H1 (cell line): Measurements from ENCODE around the gene CIITA. TPM values are rescaled to one million over a fixed set of nuclear protein-coding genes. Genes with fewer than 3 reads are reported as not detected.

ENCODE experiments used
- polyA plus RNA-seq, 7 experiments: library from polyadenylated mRNA; depleted of rRNA in 3 of 7; stranded (reverse) in 5 of 7; unstranded in 2 of 7; fragments of >200 nt in 5 of 7; fragments of 200-250 nt in 2 of 7; gene quantifications; 1 replicate in 5 of 7; 2 replicates in 1 of 7; 4 replicates in 1 of 7; pipeline versions ENCODE4 v1.2.1 to v1.2.3, GENCODE V29; 2011 to 2013; ENCODE audit warnings: missing spikeins in 2 of 7, mixed read lengths in 2 of 7
- total RNA-seq: library from RNA; stranded (reverse); fragmentation: NEBNext Ultra II Directional; extraction: Animal tissue kit (Norgen Biotek cat#: 25700); gene quantifications from 2 replicates; pipeline ENCODE4 v1.2.1, GENCODE V29; 2021
- TF ChIP-seq, protein P1 (sequence below): fragments of 300-600 bp; sonication (generic); IDR thresholded peaks from 2 replicates; pipeline ENCODE4 v1.7.1; 2012; ENCODE audit warnings: low read length, moderate library complexity, mild to moderate bottlenecking, inconsistent platforms; ENCODE audit not compliant: insufficient replicate concordance

Gene CIITA
- total and polyA plus RNA-seq, 2 of the 8 experiments (the other 6 are each of a cell fraction or from before 2014, with no cell fraction given): 0.07 to 0.17 TPM

DNA sequence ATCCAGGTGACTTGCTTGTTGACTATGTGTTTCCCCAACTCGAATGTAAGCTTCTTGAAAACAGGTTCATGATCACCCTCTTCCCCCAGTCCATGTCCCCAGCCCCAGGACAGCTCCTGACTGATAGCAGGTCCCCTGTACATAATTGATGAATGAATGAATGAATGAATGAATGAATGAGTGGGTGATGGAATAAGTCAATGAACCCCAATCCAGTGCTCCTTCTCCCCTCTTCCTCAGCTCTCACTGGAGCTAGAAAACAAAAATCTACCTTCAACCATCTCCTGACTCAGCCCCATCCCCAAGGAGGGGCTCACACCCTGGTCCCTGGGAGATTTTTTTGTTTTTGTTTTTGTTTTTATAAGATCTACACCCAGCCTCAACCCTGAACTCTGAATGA lies 42.2 kb upstream of the CIITA start (continued):
- TF ChIP-seq, protein P1, sequence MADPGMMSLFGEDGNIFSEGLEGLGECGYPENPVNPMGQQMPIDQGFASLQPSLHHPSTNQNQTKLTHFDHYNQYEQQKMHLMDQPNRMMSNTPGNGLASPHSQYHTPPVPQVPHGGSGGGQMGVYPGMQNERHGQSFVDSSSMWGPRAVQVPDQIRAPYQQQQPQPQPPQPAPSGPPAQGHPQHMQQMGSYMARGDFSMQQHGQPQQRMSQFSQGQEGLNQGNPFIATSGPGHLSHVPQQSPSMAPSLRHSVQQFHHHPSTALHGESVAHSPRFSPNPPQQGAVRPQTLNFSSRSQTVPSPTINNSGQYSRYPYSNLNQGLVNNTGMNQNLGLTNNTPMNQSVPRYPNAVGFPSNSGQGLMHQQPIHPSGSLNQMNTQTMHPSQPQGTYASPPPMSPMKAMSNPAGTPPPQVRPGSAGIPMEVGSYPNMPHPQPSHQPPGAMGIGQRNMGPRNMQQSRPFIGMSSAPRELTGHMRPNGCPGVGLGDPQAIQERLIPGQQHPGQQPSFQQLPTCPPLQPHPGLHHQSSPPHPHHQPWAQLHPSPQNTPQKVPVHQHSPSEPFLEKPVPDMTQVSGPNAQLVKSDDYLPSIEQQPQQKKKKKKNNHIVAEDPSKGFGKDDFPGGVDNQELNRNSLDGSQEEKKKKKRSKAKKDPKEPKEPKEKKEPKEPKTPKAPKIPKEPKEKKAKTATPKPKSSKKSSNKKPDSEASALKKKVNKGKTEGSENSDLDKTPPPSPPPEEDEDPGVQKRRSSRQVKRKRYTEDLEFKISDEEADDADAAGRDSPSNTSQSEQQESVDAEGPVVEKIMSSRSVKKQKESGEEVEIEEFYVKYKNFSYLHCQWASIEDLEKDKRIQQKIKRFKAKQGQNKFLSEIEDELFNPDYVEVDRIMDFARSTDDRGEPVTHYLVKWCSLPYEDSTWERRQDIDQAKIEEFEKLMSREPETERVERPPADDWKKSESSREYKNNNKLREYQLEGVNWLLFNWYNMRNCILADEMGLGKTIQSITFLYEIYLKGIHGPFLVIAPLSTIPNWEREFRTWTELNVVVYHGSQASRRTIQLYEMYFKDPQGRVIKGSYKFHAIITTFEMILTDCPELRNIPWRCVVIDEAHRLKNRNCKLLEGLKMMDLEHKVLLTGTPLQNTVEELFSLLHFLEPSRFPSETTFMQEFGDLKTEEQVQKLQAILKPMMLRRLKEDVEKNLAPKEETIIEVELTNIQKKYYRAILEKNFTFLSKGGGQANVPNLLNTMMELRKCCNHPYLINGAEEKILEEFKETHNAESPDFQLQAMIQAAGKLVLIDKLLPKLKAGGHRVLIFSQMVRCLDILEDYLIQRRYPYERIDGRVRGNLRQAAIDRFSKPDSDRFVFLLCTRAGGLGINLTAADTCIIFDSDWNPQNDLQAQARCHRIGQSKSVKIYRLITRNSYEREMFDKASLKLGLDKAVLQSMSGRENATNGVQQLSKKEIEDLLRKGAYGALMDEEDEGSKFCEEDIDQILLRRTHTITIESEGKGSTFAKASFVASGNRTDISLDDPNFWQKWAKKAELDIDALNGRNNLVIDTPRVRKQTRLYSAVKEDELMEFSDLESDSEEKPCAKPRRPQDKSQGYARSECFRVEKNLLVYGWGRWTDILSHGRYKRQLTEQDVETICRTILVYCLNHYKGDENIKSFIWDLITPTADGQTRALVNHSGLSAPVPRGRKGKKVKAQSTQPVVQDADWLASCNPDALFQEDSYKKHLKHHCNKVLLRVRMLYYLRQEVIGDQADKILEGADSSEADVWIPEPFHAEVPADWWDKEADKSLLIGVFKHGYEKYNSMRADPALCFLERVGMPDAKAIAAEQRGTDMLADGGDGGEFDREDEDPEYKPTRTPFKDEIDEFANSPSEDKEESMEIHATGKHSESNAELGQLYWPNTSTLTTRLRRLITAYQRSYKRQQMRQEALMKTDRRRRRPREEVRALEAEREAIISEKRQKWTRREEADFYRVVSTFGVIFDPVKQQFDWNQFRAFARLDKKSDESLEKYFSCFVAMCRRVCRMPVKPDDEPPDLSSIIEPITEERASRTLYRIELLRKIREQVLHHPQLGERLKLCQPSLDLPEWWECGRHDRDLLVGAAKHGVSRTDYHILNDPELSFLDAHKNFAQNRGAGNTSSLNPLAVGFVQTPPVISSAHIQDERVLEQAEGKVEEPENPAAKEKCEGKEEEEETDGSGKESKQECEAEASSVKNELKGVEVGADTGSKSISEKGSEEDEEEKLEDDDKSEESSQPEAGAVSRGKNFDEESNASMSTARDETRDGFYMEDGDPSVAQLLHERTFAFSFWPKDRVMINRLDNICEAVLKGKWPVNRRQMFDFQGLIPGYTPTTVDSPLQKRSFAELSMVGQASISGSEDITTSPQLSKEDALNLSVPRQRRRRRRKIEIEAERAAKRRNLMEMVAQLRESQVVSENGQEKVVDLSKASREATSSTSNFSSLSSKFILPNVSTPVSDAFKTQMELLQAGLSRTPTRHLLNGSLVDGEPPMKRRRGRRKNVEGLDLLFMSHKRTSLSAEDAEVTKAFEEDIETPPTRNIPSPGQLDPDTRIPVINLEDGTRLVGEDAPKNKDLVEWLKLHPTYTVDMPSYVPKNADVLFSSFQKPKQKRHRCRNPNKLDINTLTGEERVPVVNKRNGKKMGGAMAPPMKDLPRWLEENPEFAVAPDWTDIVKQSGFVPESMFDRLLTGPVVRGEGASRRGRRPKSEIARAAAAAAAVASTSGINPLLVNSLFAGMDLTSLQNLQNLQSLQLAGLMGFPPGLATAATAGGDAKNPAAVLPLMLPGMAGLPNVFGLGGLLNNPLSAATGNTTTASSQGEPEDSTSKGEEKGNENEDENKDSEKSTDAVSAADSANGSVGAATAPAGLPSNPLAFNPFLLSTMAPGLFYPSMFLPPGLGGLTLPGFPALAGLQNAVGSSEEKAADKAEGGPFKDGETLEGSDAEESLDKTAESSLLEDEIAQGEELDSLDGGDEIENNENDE: no peak
